COR-L47 (cell line): ENCODE data around the gene MLLT1.

ENCODE experiments used
- DNase-seq: peaks from one replicate; lab custom pipeline; 2025; lab: John Stamatoyannopoulos, UW

The MLLT1 gene

DNA sequence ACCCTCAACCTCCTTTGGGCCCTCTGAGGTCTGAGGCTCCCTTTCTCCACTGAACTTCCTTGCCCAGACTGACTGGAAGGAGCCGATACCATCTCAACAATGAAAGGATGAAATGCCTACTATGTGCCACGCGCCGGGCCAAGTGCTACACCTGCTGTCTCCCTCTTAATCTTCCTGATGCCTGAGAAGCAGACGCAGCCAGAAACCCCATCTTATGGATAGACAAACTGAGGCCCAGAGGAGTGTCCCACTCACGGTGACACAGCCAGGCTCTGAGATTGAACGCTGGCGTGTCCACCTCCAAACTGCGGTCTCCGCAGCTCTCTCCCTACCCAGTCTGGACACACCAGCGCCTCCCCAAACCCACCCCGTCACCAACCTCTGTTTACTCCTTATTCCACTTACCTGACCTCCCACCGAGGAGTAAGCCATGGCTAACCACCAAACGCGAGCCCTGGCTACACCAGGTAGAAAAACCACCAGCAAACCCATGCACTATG lies 20.9 kb downstream of the MLLT1 start:
- DNase-seq: no peak

DNA sequence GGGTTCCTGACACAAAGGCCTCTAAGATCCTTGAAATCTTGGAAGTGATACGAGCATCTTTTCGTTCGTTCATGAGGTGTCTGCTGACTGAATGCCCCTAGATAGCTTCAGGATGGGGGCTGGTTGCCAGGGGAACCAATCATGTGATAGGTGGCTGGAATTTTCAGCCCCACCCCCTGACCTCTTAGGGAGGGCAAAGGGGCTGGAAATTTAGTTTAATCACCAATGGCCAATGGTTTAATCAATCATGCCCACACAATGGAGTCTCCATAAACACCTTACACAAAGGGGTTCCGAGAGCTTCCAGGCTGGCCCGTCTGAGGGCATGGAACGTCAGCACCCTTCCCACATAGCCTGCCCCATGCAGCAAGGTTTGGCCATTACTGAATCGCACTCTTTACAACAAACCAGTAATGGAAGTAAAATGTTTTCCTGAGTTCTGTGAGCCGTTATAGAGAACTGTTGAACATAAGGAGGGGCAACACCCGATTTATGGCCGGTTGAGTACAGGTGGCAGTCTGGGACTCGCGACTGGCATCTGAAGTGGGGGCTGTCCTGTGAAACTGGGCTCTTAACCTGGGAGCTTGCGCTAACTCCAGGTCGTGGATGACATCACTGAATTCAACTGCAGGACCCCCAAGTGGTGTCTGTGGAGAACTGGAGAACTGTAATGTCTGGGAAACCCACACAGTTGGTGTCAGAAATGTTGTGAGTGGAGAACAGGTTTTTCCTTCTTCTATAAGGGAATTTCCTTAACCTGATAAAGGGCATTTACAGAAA lies 25.6 kb downstream of the MLLT1 start:
- no peak for DNase-seq

DNA sequence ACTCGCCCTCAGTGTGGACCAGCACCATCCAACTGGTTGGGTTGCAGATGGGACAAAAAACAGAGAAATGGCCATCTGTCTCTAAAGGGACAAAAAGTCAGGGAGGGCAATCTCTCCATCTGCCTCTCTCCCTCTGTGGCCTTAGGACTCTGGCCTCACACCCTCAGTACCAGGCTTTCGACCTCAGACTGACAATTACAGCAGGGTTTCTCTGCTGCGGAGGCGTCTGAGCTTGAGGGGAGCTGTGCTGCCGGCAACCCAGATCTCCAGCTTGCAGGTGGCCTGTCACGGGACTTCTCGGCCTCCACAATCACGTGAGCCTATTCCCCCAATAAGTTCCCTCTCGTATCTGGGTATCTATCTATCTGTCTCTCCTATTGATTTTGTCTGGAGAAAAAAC lies 27.7 kb downstream of the MLLT1 start:
- DNase-seq: no peak

DNA sequence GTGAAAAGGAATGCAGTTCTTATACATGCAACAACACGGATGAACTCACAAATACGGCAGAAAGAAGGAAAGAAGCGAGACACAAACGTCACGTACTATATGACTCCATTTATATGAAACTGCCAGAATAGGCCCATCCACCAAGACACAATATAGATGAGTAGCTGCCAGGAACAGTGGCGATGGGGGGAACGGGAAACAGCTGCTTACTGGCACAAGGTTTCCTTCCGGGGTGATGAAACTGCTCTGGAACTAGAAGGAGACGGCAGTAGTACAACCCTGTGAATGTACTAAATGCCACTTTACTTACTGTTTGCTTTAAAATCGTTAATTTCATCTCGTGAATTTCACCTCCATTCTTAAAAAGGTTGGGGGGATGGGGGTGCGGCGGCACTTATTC lies 28.9 kb downstream of the MLLT1 start:
- DNase-seq: no peak

DNA sequence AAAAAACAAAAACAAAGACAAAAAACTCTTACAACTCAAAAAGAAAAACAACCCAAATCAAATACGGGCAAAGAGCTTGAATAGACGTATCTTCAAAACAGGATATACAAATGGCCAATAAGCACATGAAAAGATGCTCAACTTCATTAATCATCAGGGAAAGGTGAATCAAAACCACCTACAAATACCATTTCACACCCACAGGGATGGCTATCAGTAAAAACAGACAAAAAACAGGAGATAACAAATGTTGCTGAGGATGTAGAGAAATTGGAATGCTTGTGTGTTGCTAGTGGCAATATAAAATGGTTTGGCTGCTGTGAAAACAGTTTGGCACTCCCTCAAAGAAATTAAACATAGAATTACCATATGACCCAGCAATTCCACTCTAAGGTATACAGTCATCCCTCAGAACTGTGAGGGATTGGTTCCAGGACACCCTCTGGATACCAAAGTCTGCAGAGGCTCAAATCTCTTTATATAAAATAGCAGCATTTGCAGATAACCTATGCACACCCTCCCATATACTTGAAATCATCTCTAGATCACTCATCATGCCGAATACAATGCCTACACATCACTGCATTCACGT lies 29.7 kb downstream of the MLLT1 start:
- DNase-seq: no peak

DNA sequence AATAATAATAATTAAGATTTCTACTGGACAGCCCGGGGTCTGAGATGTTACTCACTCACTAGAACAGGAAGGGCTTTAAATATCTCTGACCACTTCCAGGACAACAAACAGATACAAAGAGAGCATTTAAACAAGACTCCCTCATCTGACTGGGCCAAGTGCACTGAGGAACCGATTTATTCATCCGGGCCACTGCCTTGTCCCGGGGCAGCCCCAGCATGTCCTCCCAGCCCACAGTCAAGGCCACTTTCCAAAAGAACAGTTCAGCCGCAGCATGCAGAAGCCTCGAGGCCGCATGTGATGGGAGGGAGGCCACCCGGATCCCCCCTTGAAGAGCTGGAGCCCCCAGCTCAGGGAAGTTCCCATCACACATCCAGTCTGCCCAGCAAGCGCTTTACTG lies 30.5 kb downstream of the MLLT1 start:
- DNase-seq: no peak

DNA sequence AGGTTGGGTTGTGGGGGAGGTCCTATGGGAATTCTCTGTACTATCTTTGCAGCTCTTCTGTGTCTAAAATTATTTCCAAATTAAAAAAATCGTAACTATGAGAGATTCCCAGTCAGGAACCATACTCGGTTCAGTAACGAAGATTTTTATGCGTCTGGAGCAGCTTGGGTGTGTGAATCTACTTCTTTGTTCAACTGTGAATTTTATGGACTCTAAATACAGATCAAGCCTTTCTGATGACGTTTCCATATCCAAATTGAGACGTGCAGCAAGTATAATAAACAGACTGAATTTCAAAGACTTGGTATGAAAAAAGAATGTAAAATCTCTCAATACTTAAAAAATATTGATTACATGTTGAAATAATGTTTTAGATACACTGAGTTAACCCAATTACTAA lies 30.9 kb downstream of the MLLT1 start:
- no peak for DNase-seq

DNA sequence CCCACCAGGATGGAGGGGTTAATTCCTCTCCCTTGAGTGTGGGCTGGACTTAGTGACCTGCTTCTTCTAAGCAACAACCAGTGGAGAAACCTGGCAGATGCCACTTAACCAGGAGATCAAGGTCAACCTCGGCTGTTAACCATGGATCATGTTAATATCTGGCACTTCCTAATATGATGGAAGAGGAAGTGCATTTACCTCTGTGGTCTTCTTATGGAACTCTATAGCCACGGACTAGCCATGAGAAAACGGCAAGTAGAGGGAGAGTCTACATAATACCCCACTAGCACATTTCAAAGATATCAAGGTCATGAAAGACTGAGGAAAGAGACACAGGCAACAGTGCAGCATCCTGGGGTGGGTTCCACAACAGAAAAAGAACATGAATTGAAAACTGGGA lies 31.4 kb downstream of the MLLT1 start:
- no peak for DNase-seq

DNA sequence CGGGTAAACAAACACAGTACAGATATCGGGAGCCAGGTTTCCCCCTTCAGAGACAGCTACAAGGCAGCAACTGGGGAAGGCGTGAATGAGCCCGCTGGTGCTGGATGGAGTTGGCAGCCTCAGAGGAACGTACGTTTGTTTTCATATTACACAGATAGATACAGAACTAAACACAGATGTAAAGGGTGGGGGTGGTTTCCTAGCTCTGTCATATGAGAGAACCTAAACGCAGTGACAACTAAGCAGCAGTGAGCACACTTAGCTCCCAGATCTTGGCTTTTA lies 32.8 kb downstream of the MLLT1 start:
- DNase-seq: no peak

DNA sequence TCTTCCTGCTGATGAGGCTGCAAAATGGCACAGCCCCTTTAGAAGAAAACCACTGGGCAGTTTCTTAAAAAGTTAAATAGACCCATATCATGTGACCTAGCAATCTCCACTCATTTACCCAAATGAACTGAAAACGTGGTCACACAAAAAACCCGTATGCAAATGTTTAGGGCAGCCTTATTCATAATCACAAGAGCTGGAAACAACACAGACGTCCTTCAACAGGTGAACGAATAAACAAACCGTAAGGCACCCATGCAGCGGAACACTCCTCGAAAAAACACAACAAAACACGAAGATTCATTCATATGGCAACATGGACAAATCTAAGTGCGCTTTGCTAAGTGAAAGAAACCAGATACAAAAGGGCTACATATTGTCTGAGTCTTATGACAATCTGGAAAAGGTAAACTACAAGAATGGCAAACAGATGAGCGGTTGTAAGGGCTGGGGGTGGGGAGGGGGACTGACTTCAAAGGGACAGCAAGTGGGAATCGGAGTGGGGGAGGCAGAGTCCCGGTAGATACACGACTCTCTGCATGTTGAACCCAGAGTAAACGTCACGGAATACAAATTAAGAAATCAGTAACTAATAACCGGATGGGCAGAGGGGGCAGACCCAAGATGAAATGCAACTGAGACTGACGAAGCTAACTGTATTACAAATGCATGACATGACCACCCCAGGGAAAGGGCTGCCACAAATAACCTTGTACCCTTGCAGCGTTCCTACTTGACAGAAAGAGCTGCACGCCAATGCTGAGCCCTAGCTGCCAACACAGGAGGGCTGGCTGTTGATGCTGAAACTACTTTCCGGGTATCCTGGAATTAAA lies 33.4 kb downstream of the MLLT1 start:
- DNase-seq: no peak

DNA sequence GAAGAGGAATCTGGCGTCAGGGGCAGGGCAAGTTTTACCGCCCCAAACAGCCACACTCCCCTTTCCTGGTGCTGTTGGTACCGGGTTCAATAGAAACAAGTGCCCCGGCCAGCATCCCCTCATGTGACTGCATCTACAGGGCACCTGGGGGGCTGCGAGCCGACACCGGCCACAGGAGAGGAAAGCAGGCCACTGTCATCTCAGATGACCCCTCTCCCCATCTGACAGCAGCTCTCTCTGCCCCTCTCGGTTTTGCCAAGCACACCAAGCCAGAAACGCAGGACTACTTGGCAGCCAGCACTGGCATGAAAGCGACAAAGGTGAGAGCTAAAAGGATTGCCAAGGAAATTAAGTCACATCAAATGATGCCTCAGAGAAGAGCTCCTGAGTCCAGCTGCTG lies 37.1 kb downstream of the MLLT1 start:
- no peak for DNase-seq

DNA sequence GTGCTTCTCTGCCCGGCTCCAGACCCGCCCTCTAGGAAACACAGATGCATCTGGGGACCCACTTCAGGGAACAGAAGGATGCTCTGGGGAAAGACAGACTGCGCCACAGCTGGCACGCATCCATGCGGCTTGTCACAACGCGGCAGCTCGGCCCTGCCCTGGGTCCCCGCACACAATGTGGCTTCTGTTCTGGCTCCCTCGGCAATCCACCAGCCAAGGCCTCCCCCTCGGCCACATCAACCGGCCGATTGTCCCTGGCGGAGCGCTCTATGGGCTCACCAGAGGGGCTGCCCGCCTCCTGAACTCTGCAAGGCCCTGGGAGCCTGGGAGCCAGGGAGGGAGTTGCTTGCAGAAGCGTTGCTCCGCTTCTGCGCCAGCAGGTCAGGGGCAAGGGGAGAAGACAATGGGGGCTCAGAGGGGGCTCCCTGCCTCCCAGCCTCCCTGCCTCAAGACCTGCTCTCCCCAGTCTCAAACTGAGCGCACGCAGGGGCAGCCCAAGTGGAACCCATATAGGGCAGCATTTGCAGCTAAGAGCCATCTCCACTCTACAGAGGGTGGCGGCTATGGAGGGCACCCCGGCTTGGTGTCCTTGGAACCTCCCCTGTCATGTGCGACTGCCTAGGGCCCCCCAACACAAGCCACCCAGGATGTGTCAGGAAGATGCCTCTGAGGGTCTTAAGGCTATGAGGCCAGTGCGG lies 37.9 kb downstream of the MLLT1 start:
- no peak for DNase-seq

DNA sequence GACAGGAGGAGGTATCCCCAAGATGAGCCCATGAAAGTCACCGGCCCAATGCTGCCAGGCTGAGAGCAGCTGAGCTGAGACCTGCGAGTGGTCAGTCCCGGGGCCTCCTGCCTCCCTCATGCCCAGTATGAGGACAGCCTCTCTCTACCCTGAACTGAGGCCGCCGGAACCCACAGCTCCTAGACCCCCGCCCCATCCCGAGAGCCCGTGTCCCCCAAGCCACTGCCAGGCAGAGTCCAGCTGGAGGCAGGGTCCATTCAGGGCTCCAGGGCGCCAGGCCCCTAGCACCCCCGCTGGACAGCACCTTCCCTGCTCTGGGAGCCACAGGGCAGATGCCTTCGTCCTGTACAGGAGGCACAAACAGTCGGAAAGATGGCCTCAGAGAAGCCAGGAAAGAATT lies 38.7 kb downstream of the MLLT1 start:
- no peak for DNase-seq

DNA sequence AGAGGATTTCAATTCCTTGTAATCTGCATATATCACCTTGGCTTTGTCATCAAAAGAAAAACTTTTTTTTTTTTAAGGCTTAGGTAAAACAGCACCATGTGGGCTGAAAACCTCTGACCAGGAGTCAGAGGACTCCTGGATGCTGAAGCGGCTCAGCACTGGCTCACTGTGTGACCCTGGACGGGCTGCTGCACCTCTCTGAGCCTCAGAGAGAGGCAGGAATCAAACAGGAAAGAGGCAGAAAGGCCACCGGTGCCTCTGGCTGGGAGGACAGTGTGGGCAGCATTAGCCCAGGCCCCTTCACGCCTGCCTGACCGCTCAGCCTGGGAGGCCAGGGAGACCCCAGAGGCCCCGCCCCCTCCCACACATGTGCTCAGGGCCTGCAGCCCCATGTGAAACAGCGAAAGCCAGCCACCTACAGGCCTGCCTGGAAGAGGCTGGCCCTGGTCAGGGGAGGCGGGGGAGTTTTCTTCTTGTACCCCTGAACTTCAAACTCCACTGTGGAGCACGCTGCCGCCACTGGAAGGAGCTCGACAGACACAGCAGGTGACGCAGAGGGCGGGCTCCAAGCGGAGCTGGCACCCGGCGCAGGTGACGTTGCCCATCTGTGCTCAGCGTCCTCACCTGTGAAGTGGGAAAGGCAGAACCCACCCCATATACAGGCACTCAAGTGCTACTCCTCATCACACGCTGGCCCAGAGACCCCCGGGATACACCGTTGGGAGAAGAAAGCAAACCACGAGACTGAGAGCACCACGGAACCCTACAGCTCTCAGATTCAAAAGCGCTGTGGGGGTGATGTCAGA lies 39.7 kb downstream of the MLLT1 start:
- DNase-seq: no peak

DNA sequence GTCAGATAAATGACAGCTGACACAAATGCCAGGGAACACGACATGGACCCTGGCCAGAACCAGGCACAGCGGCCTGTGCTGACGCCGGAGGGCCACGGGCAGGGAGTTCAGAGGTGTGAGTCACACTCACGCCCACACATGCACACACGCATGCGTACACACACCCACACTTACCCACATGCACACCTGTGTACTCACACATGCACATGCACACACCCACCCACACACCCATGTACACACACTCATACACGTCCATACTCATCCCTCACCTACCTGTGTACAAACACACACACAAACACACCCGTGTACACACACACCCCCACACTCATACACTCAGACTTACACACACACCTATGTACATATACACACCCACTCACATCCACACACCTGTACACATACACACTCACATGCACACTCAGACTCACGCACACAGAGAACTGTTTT lies 40.4 kb downstream of the MLLT1 start:
- no peak for DNase-seq

DNA sequence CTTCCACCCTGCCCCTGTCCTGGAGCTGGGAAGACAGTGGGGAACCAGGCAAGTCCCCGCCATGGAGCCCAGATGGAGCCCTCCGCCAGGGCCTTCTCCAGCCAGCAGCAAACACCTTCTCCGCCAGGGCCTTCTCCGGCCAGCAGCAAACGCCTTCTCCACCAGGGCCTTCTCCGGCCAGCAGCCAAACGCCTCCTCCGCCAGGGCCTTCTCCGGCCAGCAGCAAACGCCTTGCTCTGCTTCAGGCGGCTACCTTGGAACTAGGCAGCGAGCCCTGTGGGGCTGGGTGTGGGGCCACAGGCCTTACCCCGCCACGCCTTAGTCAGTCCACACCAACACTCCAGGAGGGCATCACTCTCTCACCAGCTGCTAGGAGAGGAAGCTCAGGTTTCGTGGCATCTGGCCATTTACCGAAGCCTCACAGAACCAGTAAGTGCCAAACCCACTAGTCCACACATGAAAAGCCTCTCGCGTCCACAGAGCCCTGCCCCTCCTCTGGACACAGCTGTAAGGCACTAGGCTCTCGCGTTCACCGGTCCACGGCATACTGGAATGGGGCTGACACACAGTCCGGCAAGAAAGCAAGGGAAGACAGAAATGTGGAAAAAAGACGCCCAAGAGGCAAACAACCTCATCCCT lies 41.0 kb downstream of the MLLT1 start:
- no peak for DNase-seq

DNA sequence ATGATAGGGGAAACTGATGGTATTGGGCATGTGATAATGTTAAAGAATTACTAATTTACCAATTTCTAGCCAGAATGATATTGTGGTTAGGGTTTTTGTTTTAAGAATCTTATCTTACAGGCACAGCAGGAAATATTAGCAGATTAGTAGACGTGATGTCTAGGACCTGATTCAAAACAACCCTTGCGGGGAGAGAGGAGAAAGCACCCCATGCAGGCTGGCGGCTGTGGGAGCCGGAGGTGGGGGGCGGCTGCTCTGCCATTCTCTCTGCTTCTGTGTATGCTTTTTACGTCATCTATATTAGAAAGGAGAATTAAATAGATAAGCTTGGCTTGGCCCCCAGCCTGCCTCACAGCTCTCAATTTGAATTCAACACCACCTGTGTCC lies 41.5 kb downstream of the MLLT1 start:
- no peak for DNase-seq

DNA sequence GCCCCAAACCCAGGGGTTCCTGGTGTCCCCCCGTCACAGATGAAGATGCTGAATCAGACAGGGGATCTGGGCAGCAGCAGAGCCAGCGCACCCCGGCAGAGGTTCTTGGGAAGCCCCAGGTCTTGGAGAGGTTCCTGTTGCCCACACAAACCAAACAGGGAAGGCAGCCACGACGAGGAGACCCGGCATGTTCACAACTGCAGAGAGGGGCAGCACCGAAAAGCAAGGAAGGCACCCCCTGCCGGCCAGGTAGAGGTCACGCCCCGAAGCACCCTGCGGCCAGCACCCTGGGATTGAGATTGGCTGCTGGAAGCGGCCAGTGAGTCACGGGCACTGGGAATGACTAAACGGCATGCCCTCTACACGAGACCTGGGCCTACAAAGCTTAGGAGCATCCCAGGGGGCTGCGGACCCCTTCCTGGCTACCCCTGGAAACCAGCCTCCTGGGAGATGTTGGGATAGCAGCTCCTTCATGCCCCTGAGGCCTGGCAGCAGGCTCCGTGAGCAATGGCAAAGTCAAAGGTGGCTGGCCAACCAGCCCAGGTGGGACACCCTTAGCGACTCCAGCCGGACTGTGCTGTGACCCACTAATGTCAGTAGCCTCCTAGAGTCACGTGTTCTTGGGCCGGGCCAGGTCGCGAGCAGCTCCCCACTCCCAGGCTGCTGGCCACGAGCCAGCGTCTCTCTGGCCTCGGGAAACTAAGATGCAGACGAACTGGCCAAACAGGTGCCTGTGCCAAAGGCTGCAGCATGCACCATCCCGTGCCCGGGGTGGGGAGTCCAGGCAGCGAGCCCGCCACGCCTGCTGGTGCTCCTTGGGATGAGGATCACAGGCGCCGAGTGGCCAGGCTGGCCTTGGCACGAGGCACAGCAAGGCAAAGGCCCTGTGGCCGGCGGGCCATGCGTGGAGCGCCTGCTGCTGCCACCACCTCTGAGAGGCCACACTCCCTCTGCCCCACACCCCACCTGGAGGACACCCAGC lies 43.2 kb downstream of the MLLT1 start:
- no peak for DNase-seq

DNA sequence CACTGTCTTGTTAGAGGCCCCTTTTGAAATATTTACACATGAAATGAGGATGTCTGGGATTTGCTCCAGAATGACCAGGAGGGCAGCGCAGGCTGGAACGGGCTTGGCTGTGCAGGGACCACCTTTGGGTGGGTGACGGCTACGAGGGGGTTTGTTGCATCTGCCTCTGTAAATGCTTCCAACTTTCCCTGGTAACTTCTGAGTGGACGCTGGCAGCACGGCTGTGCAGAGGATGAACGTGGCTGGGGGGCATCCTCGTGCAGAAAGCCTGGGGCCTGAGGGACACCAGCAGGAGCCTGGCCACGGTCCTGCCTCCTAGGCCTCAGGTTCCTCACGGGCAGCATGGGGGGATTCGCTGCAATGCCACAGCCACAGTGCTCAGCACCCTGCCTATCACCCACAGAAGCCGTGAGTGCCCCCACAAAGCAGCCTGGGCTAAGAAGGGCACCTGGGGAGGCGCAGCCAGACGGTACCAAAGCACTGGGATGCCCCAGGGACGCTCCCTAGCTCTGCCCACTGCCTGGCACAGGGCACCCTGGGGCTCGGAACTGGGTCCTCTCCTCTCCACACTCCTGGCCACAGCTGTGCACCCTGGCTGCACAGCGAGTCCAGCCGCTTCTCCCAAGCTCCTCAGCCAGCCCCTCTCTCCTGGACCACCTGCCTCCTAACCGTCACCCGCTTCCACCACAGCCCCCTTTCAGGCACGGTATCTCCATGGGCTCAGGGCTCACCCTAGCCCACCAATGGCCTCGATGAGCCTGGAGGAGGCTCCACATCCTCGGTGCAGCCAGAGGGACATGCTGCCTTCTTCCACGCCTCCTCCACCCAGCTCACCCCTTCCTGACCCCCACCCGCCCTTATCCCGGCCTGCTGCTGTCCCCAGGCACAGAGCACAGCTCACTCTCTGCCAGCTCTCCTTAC lies 44.5 kb downstream of the MLLT1 start:
- no peak for DNase-seq
